D721Med (cell line): ENCODE results near the gene CDH26.

Source experiments
- DNase-seq: peaks from one replicate; pipeline ENCODE4 v3.0.0; 2011; ENCODE audit warnings: low spot score; ENCODE audit not compliant: insufficient read length
- FAIRE-seq: peaks from 2 replicates; lab custom pipeline; 2011; peaks lifted over from hg19 to GRCh38; lab: Jason Lieb, UNC
- TF ChIP-seq, protein P1 (sequence below): IDR thresholded peaks from 2 replicates; pipeline ENCODE4 v1.5.1; 2012; ENCODE audit warnings: mild to moderate bottlenecking, control low read depth; ENCODE audit not compliant: insufficient read depth; ENCODE audit errors: missing control alignments

CDH26 gene

GRCh38 chr20:59940956-59941294, 17.3 kb upstream of the CDH26 start:
- DNase-seq (no peak), FAIRE-seq (no peak)
- TF ChIP-seq, protein P1, sequence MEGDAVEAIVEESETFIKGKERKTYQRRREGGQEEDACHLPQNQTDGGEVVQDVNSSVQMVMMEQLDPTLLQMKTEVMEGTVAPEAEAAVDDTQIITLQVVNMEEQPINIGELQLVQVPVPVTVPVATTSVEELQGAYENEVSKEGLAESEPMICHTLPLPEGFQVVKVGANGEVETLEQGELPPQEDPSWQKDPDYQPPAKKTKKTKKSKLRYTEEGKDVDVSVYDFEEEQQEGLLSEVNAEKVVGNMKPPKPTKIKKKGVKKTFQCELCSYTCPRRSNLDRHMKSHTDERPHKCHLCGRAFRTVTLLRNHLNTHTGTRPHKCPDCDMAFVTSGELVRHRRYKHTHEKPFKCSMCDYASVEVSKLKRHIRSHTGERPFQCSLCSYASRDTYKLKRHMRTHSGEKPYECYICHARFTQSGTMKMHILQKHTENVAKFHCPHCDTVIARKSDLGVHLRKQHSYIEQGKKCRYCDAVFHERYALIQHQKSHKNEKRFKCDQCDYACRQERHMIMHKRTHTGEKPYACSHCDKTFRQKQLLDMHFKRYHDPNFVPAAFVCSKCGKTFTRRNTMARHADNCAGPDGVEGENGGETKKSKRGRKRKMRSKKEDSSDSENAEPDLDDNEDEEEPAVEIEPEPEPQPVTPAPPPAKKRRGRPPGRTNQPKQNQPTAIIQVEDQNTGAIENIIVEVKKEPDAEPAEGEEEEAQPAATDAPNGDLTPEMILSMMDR = no peak

DNA sequence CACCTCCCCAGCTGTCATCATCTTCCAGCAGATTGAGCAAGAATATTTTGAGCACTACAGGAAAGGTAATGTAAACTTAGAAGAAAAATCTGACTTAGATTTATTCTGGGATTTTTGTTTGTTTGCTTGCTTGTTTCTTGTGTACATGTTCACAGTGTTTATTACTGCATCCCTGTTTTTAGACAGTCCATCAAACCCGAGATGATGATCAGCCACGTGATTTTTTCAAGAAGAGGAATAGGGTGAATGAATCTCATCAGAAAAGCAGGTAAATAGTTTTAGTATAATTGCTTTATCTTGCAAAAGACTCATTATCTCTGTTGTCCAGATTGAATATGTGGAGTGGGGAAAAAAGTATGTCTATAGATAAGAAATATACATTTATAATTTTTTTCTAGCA, 16.0 kb upstream of the CDH26 start:
- TF ChIP-seq, protein P1 = no peak
- FAIRE-seq = no peak
- DNase-seq = no peak

GRCh38 chr20:59944726-59945125, 13.5 kb upstream of the CDH26 start:
- FAIRE-seq = no peak
- TF ChIP-seq, protein P1 = no peak
- DNase-seq = no peak

DNA sequence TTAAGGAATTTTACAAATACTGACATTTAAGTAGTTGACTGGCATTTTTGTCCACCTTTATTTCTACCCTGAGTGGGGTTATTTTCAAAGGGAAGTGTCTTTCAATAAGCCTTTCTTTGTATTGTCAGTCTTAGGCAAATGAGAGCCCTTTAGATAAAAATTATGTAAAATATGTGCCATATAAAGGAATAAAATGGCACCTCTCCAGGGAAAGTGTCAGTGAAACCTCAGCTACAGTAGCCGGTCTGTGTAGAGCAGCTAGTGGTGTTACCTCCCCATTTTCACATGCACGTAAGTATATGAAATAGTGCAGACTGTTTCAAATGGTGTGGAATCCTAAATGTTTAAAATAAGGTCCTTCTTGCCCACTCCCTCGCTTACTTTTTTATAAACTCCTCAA, 13.0 kb upstream of the CDH26 start:
- TF ChIP-seq, protein P1 = no peak
- DNase-seq = no peak
- no peak for FAIRE-seq

- TF ChIP-seq, protein P1 = no peak
- DNase-seq (no peak), FAIRE-seq (no peak)
Measured at GRCh38 chr20:59945731-59946130, 12.5 kb upstream of the CDH26 start.

- no peak for DNase-seq
- TF ChIP-seq, protein P1 = no peak
- FAIRE-seq = no peak
Measured at GRCh38 chr20:59947376-59947775, 10.8 kb upstream of the CDH26 start.

- TF ChIP-seq, protein P1 = no peak
- no peak for FAIRE-seq
Measured at GRCh38 chr20:59948212-59948611, 10.0 kb upstream of the CDH26 start.

More at GRCh38 chr20:59948212-59948611, 10.0 kb upstream of the CDH26 start:
- DNase-seq = no peak
